HG03103 (cell line): ENCODE results near the gene PRKAG3.

Experiments used
- ATAC-seq: cut with Tn5 transposase; IDR thresholded peaks from one replicate; pipeline ENCODE4 v1.9.1; 2021; ENCODE audit warnings: low read depth; ENCODE audit not compliant: unreplicated experiment

PRKAG3 gene

DNA sequence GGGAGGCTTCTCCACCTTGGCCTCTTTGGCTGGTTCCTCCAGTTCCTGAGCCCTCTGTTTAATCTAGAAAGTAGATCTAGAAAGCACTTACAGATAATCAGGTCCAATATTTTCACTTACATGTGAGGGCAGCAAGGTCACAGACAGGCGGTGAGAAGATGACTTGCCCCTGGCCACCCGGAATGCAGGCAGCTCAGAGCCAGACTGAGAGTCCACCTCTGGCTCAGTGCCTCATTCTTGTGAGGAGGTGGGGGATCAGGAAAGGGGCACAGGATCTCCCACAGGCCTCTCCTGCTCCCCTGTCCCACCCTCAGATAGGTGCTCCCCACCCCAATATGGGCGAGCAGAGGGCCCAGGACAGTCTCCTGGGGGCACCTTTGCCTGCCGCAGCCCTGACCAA is 33.8 kb upstream of the PRKAG3 start:
- no peak for ATAC-seq

DNA sequence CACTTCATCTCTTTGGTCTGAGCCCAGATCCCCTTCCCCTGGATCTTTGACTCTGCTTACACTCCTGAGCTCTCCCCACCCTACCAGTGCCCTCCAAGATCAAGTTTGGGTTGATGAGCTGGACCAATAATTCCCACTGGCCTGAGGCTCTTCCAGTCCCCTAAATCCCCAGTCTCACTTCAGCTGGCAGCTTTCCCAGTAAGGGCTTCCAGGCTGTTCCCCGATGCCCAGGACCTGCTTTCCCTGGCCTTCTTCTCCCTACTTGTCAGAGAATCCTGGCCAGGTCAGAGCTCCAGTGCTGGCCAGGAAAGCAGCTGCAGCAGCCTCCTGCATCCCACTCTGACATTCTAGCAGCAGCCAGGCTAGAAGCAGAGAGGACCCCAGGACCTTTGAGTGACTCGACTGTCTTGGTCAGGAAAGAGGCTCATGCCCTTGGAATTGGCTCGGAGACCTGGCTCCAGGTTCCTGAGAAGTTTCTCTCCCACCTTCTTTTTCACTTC is 31.5 kb upstream of the PRKAG3 start:
- ATAC-seq, result no peak

DNA sequence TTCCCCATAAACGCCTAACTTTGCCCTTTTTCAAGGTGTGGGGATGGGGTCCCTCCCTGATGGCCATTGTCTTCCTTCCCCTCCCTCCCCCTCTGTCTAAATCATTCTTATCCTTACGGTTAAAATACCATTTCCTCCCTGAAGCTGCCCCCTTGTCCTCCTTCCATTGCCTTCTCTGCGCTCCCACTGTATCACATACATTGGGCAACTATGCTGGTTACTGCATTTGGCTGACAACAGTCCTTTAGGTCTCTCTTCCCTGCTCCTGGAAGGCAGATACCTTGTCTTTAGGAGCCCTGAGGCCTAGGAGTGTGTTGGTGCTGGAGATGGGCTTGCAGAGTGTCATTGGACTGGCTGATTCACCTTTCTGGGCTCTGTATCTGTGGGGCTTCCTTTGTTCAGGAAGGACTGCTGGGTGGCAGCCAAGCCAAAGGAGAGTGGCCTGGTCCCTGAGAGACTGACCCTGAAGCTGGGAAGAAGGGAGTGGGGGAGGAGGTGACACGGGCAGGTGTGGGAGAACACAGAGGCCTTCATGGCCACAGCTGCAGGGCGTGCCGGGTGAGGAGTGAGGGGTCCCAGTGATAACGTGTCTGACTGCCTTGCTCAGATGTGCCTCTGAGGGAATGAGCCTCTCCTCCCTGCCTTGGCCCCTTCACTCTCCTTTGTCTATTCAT is 30.2 kb upstream of the PRKAG3 start:
- ATAC-seq, result no peak

DNA sequence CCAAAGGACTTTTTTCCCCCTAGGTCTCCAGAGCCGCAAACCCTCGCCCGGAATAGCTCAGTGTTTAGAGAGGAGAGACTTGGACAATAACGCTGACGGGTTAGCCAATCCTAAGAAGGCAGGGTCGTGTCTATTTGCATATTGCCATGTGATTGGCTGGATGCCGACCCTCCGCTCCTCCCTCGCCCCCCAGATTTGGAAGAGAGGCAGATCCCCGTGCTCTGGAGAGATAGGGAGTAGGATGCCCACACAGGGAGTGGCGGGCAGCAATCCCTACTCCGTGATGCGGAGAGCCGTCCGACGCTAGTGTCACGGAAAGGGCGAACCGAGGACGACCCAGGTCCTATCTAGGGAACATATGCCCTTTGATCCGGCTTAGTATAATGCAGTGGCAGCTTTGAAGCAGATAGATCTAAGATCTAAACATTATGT is 29.4 kb upstream of the PRKAG3 start:
- no peak for ATAC-seq

DNA sequence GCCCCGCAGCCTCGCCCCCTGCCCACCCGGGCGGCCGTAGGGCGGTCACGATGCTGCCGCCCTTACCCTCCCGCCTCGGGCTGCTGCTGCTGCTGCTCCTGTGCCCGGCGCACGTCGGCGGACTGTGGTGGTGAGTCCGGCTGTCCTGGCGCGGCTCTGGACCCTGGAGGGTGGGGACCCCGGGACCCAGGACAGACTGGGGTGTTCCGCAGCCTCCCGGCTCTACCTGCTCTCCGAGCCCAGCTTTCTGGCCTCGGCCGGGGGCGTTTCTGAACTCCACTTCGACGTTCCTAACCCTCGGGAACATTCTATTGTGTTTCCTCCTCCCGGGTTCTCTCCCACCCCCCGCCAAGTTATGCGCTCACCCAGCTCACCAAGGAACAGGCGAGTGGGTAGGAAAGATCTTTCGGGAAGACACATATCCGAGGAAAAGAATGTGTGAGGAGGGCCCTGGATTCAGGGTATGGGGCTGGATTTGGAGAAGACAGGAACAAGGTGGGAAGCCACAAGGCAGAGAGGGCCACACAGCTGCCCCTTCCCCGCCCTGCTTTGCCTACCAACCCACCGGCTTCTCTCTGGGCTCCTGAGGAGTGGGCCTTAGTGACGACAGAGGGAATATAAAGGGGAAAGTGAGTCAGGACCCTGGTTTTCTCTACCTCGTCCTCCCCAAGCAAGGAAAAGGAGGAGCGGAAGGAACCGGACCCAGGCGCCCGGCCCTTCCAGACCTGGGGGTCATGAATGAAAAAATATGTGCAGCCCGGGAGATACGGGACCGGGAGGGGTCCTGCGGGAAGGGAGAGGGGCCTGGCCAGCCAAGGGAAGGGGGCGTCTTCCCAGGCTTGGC is 28.6 kb upstream of the PRKAG3 start:
- ATAC-seq, result no peak

DNA sequence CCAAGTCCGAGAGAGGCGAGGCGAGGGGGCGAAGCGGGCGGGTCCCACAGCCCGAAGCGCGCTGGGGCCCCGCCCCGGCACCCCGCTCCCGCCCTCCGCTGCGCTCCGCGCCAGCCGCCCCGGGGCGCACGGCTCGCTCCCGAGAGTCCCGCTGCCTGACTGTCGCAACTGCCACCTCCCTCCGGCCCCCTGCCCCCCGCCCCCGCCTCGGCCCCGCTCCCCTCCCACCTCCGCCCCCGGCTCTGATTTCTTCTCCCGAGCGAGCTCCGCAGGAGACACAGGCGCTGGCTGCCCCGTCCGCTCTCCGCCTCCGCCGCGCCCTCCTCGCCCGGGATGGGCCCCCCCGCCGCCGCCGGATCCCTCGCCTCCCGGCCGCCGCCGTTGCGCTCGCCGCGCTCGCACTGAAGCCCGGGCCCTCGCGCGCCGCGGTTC is 28.0 kb upstream of the PRKAG3 start, which contains the start of gene WNT6:
TSS of gene WNT6 (plus strand) at position 250 of the 432 bp plus-strand sequence. CDS start 233 bp downstream, outside the sequence.
- no peak for ATAC-seq

DNA sequence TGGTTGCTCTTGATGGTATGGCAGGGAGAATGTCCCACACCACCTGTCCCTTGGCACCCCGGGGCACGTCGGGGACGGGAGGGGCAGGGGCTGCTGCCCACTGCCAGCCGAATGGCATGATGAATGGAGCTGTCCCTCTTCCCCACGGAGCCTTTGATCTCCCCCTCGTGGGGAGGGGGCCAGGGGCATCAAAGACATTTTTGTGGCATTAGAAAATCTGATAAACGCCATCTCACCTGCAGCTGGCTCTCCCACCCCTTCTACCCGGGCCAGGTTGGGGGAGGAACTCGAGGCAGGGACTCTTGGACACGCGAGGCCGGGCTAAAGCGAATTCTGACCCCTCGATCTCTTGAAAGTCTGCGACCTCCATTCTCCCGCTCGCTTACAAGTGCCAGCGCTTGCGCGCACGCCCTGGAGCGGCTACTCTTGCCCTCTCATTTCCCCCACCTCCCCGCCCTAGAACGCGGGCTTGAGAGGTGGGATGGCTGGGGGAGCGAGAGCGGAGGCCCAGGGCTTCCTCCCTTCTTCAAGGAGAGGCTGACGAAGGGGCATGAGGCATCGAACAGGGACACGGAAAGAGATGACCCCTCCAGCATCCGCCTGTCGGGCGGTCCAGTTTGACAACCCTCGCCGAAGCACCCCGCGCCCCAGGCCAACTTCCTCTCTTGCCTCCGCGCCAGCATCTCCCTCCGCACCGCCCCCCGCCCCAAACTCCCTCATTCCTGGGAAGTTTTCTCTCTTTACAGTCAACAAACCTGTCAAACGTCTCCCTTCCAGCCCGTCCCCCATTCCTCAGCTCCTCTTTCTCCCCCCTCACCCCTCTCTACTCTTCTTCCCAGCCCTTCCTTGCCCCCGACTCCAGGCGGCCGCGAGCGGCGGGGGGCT is 27.3 kb upstream of the PRKAG3 start:
- no peak for ATAC-seq

DNA sequence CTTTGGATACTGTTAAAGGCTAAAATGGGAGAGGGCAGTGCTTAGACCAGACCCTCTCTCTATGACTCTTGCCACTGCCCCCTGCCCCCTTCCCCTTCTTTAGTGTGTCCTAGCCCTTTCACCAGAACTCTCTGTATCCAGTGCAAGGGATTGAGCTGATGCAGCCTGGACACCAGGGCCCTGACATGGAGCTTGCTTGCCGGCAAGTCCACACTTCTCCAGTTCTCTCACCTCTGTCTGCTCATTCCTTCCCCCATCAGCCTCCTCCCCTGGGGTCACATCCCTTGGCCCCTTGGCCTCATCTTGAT is 26.5 kb upstream of the PRKAG3 start:
- ATAC-seq, result no peak

DNA sequence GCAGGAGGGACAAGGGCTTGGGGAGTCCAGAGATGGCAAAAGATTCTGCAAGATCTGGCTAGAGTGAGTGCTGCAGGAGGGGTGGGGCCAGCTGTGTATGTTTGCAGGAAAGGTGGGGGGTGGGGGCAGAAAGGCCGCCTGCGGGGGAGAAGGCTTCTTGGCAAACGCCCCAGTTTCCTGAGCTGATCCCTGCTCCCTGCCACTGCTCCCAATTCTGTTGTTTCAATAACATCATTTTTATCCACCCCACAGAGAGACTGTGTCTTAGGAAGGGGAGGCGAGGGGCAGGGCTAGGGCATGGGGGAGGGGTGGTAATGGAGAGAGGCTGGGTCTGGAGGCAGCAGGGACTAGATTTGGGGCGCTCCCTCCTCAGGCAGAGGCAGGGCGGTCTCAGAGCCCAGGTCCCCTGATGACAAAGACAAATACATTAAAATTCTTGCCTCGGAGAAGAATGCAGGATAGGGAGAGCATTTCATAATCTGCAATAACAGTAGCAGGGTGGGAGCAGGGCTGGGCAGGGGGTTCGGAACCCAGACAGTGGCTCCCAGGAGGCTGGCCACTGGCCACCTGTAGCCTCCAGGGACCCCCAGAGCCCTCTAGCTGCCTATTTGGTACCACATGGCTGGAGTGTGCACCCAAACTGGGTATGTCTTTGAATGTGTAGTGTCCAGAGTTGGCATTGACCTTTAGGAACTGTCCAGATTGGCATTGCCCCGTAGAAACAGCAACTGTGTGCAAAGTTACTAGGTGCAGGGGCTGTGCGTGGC is 26.0 kb upstream of the PRKAG3 start:
- ATAC-seq, result no peak

DNA sequence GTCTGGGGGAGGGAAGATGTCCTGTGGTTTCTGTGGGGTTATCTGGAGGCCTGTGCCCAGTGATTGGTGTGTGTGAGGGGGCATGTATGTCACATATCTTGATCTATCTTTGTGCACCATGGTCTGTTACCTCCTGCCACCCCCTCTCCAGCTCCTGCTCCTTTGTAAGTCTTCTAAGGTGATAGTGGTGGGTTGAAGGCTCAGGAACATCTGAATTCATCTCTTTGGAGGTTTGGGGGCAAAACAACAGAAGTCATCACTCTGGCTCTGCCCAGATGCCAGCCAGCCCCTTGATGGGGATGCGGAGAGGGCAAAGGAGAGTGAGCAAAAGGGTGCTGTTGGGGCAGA is 25.3 kb upstream of the PRKAG3 start:
- no peak for ATAC-seq

DNA sequence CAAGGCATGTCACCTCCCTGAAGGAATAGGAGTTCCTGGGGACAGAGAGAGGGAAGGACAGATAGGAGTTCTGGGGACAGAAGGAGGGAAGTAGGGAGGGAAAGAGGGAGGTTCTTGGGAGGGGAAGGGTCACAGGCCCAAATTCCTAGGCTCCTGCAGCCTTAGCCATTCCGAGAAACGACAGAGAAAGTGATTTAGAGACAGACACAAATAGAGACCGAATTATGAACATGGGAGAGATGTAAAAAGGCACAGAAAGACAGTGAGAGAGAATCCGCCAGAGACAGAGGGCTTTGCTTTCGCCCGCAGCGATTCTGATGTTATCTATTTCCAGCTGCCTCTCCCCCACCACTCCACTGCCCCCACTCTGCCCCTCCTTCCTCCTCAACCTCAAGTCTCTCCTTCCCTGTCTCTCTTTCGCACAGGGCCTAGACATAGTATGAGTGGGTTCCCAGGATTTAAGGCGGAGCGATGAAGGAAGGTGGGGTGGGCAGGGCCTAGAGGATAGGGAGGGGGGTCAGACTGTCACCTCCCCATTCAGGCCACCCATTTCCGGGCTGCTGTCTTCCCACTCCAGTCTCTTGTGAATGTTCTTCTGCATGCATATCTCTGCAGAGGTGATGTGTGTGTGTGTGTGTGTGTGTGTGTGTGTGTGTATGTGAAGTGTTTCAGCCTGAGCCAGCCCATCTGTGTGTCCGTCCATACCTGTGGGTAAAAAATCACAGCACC is 24.7 kb upstream of the PRKAG3 start:
- no peak for ATAC-seq

DNA sequence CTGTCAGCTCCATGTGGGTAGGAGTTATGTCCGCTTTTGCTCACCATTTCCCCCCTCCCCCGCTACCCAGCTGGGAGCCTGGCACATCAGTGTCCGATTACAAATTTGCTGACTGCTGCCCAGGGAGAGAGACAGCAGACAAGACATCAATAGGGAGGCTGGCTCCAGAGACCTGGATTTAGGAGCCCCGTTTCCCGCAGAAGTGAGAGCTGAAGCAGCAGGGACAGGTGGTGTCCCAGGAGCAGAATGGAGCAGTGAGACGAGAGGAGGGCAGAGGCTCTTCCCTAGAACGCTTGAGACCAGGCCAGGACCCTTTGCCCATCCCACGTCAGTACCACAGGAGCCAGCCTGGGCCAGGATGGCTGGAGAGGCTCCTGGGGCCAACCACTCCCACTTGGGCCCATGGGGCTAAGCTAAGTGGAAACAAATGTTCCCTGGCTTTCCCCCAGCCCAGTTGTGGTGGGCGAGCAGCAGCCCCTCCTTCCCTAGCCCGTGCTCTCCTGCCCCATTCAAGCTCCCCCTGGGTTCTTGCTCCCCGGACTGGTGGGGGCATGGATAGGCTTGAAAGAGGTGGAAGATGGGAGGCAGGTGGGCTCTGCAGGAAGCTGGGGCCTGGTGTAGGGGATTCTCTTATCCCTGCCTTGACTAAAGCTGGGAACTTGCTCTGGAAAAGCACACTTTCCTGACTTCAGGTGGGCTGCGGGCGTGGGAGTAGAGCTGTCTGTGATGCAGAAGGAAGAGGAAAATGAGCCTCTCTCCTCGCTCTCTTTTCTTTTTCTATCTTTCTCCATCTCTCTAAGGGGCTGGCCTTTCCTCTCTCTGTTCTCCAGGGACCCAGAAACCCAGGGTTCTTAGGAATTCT is 23.9 kb upstream of the PRKAG3 start:
- ATAC-seq, result no peak

DNA sequence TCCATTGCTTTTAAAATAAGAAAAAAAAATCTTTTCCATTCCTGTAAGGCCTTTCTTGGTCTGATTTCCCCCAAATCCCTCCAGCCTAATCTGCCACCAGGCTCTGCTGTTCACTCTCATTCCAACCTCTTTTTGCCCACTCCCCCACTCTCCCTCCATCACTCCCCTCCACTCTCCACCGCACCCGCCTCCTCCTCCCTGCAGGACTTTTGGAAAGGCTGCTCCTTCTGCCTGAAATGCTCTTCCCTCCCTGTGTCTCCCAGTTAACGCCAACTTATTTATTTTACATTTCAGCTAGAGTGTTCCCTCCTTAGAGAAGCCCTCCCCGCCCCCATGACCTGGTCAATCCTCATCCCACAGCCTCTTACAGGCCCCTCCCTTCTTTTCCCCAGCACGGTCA is 23.3 kb upstream of the PRKAG3 start:
- ATAC-seq, result no peak

DNA sequence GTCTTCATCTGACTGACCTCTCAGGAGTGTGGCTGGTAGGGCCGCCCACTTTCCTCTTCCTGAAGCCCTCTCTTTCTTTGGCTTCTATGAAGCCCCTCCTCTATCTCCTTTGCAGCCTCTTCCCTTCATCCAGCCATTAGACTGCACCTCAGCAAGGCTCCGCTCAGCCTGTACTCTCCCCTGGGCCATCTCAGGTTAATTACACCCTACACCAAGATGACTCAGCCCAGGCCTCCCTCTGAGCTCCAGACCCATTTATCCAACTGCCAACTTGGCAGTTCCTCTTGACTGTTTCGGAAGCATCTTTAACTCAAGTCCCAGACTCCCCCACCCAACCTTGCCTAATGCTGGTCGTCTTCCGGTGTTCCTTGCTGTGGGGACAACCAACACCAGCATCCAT is 22.2 kb upstream of the PRKAG3 start:
- ATAC-seq, result no peak

DNA sequence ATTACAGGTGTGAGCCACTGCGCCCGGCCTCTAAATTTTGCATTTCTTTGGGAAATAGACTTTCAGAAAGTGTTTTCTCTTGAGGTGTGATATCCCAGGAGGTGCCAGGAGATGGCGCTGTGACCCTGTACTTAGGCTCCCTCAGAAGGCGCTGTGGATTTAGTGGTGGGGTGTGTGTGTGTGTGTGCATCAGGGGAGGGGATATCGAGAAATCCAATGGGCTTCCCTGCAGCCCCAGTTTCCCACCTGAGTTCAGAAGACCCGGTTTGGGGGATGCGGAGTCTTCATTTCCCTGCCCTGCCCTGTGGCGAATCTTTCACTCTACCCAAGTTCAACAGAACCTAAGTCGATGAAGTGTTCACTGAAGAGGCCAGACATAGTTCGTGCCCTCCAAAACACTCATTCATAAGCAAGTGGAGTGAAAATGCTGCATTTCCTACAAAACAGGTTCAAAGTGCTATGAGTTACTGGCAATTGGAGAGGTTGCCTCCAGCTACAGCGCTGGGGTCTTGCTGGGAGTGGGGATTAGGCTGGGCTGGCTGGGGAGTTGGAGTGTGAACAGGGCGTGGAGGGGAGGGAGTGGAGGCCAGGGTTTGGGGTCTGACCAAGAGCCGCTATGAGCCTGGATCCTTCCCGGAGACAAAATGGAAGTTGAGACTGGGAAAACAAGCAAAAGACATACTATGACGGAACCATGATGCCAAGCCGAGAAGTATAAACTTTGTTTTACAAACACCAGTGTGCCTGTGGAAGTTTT is 21.5 kb upstream of the PRKAG3 start:
- ATAC-seq, result no peak

DNA sequence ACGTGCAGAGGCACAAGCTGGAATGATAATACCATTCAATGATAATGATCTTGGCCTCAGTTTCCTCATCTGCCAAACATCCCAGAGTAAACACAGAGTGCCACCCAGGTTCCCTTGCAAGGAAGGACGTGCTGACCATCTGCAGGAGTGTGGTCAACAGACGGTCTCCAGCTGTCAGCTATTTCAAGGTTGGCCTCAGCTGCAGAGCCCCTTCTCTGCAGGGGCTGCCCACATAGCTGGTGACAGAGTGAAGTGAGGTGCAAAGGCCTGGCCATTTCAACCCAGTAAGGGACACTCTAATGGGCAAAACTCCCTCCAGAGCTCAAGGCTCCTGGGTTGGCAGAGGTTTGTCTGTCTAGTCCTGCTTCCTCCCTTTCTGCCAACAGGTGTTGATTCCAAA is 19.7 kb upstream of the PRKAG3 start:
- no peak for ATAC-seq

DNA sequence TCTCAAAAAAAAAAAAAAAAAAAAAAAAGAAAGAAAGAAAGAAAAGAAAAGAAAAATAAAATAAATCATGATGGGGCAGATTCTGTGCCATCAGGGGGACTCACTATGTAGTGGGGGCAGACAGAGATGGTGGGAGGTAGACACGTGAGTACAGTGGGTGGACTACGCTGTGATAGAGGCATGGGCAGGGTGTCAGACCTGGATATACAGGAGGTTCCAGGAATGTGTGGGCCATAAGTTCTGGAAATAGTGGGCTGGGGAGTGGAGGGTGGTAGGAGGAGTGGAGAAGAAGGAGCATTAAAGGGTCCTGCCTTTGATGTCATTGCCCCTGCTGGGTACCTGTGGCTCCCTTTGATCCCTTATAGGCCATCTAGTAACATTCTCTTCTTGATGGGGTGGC is 19.2 kb upstream of the PRKAG3 start:
- ATAC-seq, result no peak

DNA sequence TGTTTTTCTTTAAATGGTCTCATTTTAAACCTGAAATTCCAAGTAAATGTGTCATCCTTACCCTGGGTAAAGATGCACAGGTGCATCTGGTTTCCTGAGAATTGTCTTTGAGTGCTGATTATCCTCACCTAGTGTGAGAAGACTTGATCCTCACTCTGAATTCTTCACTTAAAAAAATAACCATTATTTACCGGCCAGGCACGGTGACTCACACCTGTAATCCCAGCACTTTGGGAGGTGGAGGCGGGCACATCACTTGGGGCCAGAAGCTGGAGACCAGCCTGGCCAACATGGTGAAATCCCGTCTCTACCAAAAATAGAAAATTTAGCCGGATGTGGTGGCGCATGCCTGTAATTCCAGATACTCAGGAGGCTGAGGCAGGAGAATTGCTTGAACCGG is 18.1 kb upstream of the PRKAG3 start:
- ATAC-seq, result no peak
